HG03342 (cell line): Measurements from ENCODE around the gene LIN28B.
"Not testable (repeated sequence)": the region's sequence is repeated elsewhere in the genome, so short reads cannot be mapped to it uniquely, and the experiment has no call there.

ENCODE experiments used
- ATAC-seq: cut with Tn5 transposase; IDR thresholded peaks from one replicate; pipeline ENCODE4 v1.9.1; 2021; ENCODE audit warnings: mild to moderate bottlenecking, moderate library complexity; ENCODE audit not compliant: unreplicated experiment

Gene LIN28B, protein sequence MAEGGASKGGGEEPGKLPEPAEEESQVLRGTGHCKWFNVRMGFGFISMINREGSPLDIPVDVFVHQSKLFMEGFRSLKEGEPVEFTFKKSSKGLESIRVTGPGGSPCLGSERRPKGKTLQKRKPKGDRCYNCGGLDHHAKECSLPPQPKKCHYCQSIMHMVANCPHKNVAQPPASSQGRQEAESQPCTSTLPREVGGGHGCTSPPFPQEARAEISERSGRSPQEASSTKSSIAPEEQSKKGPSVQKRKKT

GRCh38 chr6:104956731-104957294 lies at the start of gene LIN28B:
LIN28B (plus strand) TSS chr6:104957107; CDS start chr6:104957251, 144 bp downstream.
- no peak for ATAC-seq

DNA sequence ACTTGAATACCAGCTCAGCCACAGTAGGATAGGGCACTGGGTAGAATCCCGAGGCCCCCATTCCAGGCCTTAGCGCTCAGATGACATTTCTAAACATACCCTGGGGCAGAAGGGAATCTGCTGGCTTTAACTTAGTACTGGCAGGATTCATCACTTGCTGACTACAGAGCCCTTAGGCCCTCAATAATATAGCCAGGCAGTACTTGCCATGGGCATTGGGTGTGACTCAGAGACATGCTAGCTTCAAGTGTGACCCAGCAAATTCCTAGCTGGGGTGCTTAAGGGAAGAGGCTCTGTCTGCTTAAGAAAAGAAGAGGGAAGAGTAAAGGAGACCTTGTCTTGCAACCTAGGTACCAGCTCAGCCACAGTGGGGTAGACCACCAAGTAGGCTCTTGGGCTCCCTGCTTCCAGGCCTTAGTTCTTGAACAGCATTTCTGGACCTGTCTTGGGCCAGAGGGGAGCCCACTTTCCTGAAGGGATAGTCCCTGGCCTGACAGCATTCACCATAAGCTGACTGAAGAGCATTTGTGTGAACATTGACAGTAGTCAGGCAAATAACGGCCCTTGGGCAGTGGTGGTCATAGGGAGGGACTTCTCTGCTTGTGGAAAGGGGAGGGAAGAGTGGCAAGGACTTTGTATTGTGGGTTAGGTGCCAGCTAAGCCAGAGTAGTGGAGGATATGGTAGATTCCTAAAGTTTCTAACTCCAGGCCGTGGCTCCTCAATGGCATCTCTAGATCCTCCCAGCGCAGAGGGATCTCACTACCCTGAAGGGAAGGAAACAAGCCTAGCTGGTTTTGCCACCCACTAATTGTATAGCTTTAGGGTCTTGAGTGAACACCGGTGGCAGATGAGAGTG lies 48.6 kb upstream of the LIN28B start:
- ATAC-seq = no peak

- ATAC-seq = no peak
Measured at GRCh38 chr6:104908888-104909525, 47.9 kb upstream of the LIN28B start.

GRCh38 chr6:104921896-104922295 lies 35.0 kb upstream of the LIN28B start:
- ATAC-seq = no peak

- no peak for ATAC-seq
Measured at GRCh38 chr6:104928141-104928540, 28.8 kb upstream of the LIN28B start.

- ATAC-seq = no peak
Measured at GRCh38 chr6:104929353-104929752, 27.6 kb upstream of the LIN28B start.

DNA sequence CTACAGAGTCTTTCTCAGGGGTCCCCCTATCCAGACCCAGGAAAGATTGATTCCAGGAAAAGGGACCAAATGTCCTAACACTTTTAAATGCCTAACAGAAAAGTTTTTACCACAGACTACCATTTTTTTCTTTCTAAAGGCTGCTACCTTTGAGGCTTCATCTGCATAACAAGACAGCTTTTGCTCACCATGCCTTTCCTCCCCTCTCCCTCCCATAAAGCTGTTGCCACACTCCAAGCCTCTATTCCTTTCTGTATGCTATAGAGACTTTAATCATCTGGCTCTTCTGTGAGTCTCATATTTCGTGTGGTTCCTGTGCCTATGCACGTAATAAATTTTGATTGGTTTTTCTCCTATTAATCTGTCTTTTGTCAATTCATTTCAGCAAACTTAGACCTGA lies 26.0 kb upstream of the LIN28B start:
- ATAC-seq = no peak

GRCh38 chr6:104936766-104937535 lies 20.0 kb upstream of the LIN28B start:
- ATAC-seq = no peak

DNA sequence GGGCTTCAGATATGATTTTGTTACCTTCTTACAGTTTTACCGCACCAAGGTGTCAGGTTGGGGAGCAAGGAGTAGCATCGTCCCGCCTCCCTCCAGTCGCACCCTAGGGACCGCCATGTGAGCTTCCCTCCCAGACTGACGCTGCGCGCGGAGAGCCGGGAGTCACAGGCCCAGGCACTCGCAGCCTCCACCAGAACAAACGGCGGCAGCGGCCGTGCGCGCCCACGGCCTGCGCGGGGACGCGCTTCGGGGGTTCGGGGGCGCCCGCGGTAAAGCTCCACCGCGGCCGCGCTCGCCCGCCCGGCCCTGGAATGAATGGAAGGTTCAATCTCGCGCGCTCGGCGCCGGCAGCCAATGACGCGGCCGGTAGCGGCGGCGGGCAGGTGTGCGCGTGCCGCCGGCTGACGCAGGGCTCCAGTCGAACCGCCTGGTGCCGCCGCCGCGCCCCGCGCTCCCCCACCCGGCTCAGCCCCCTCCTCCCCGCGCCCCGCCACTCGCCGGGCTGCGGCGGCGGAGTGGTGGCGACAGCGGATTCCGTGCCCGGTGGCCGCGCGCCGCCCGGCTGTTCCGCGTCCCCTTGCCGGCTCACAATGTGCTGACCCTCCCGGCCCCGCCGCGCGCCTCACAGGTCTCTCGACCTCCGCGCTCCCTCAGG lies 16.5 kb upstream of the LIN28B start:
- no peak for ATAC-seq

DNA sequence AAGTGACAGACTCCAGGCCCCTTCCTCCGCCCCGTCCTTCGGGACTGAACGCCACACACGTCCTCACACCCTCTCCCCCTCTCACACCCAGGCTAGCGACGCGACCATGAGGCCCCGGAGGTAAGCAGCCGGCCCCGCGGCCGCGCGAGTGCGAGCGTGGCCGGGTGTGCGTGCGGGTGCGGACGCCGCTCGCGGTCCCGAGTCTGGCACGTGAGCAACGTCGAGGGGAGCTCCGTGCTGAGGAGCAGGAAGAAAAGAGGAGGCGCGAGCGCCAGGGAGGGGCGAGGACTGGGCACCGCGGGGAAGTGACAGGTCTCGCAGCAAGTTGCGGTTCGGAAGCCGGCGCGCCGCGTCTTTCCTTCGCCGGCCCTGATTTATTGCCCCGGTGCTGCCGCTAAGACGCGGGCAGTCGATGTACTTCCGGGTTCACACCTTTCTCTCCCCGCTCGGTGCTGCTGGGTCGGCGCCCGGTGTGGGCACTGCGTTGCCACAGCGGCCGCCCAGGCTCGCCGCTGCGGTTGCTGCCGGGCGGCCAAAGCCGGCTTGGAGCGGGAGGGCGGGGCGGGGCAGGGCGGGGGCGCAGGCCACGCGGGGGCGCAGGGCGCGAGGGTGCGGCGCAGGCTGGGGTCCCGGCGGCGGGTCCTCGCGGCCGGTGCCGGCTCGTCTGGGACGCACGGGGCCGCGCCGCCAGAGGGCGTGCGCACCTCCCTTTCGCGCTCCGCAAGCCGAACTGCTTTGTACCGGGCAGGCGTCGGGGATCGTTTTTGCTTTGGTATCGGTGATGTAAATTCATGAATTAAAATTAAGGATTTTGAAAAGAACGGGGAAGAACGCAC lies 15.8 kb upstream of the LIN28B start:
- ATAC-seq = peak; percentile 89

DNA sequence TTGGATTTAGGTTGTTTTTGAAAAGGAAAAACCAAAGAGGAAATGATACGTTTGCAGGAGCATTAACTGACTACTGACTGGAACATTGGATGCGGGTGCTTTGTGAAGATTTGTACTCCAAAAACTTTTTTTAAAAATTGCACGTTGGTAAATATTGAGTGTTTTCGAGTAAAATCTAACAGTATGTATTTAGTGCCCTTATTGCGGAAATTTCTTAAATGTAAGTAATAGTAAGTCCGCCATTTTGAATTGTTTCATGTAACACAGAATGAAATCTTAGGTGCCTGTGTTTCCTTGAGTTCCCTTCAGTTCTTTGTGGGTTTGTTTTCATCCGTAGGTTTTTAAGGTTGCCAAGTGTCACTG lies 15.2 kb upstream of the LIN28B start:
- ATAC-seq = peak; percentile 21

GRCh38 chr6:104943781-104944180 lies 13.1 kb upstream of the LIN28B start:
- ATAC-seq = no peak

DNA sequence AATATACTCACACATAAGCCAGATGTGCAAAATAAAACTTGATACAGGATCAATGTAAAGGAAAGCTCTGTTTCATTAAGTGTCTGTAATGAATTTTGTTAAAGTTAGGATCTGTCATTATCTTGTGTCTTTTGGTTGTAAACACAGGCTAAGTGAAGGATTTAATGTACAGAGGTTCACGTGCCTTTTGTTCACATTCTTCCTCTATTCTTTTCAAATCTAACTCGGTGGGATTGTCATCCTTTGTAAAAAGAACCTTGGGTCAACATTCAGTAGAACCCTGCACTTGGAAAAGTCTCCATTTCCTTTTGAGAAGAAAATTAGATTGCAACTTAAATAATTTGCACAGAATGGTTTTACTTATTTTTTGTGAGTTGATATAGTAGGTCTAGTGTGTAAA lies 7.7 kb upstream of the LIN28B start:
- ATAC-seq = no peak

DNA sequence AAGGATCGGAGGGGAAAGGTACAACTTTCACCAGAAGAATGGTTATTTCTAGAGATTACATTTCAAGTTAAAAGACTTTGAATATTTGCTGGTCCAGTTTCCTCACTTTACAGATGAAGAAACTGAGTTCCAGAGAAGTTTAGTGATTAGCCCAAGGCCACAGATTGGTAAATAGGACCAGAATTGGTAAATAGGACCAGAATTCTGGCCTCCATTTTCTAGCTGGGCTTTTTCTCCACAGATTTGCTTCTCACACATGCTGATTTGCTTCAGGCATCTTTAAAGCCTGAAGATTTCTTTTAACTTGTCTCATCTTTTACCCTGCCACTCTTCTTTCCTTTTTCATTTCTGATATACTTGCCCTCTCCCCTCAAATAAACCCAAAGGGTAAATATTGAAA lies 5.2 kb upstream of the LIN28B start:
- no peak for ATAC-seq

DNA sequence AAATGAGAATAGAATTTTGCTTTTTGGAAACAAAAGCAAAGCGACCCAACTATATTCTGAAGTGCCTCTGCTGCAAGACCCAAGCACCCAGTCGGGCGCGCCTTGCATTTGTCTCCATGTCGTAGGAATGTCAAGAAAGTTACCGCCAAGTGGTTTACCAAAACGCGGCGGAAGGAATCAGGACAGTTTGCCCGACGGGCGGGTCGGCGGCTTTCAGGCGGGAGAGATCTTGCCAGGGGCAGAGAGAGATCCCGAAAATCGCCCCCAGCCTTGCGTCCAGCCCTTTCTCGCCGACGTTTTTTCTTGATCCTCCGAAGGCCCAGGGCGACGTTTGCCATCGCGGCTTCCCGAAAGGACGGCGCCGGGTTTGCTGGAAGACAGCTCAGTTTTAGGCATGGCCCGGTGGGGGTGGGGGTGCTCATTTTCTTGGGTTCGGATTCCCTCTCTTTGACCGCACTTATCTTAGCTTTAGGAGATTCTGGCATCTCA lies 4.0 kb upstream of the LIN28B start:
- no peak for ATAC-seq

GRCh38 chr6:104953400-104954189 lies 3.3 kb upstream of the LIN28B start:
- not testable (repeated sequence) for ATAC-seq

DNA sequence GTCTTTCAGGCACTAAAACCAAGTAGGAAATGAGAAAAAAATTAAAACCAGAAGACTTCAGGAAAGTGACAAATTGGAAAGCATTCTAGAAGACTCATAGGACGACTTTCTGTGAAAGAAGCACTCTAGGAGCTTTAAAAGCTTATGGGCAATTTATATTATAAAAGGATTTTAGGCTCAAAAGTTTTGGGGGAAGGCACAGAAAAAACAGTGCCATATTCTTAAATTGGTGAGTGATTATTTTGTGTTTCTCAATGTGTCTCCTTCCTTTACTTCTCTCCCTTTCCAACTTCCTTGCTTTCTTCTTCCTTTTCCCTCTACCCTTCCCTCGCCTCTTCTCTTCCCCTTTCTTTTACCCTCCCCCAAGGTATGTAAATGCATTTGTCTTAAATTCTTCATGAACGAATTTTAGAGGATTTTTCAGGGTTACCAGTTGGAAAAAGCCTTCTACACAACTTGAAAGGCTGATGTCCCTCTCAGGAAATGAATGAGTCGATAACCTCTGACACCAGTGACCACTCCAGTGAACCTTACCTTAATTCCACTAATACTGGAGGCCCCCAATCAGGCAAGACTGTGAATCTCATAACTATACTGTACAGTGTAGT lies 2.6 kb upstream of the LIN28B start:
- ATAC-seq = no peak

- ATAC-seq = no peak
Measured at GRCh38 chr6:104955491-104955890, 1.4 kb upstream of the LIN28B start.
